ENCODE measurements around the gene TBXAS1. TPM values are rescaled to one million over a fixed set of nuclear protein-coding genes. Genes with fewer than 3 reads are reported as not detected.
A peak's percentile ranks its signal among the peaks of the same experiment; 100 is the strongest.
"Not testable (repeated sequence)": the region's sequence is repeated elsewhere in the genome, so short reads cannot be mapped to it uniquely, and the experiment has no call there.

TBXAS1 gene
- total RNA-seq, 1 donor from 2014 or later = 0.26 TPM

DNA sequence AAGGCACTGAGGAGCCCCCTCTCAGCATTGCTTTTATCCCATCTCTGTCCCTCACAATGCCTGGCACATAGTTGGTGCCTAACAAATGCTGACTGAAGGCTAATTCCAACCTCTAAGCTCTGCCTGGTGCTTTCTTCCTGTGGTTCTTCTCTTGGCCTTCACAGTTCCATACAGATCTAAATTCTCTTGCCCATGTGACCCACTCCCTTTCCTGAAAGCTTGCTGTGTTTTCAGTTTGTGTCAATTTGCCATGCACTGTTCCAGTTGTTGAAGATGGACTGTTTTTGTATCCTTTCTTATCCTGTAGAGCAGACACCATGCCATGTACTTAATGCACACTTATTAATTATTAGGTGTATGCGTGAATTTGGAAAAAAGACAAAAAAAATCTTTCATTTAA, 9.2 kb downstream of the TBXAS1 start:
- DNase-seq (ENCODE audit: low read depth) (no peak), FAIRE-seq (no peak)
- H3K27me3 ChIP-seq (ENCODE audit: control insufficient read depth, insufficient read depth, low read length) = no peaks in the 10 kb centered on the region
- H3K36me3 ChIP-seq (ENCODE audit: control insufficient read depth, insufficient read depth, low read length) = no peaks in the 10 kb centered on the region
- TF ChIP-seq, protein P1, sequence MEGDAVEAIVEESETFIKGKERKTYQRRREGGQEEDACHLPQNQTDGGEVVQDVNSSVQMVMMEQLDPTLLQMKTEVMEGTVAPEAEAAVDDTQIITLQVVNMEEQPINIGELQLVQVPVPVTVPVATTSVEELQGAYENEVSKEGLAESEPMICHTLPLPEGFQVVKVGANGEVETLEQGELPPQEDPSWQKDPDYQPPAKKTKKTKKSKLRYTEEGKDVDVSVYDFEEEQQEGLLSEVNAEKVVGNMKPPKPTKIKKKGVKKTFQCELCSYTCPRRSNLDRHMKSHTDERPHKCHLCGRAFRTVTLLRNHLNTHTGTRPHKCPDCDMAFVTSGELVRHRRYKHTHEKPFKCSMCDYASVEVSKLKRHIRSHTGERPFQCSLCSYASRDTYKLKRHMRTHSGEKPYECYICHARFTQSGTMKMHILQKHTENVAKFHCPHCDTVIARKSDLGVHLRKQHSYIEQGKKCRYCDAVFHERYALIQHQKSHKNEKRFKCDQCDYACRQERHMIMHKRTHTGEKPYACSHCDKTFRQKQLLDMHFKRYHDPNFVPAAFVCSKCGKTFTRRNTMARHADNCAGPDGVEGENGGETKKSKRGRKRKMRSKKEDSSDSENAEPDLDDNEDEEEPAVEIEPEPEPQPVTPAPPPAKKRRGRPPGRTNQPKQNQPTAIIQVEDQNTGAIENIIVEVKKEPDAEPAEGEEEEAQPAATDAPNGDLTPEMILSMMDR (IDR thresholded peaks at IDR 0.05; ENCODE audit: insufficient read depth, low read length, severe bottlenecking) = no peak
- no peak overlapping the region for H3K4me3 ChIP-seq (ENCODE audit: low read depth, low read length)

DNA sequence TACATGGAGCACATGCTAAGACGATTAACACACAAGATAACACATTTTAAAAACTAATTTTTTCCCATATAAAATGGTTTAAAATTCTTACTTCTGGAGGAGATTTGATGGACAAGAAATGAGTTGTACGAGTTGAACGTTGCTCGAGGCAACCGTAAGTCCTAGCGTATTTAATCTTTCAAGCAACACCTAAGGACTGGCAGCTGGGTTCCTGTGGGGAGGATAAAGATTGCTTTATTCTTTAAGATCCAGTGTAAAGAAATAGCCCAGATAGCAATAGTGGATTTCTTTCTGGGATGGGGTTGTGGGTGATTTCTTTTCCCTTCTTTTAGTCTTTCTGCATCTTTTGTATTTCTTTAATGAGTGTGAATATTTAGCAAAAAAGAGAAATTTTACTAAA, 9.8 kb downstream of the TBXAS1 start:
- FAIRE-seq = no peak
- H3K27me3 ChIP-seq (ENCODE audit: control insufficient read depth, insufficient read depth, low read length) = no peaks in the 10 kb centered on the region
- no peak for DNase-seq (ENCODE audit: low read depth)
- no peaks in the 10 kb centered on the region for H3K36me3 ChIP-seq (ENCODE audit: control insufficient read depth, insufficient read depth, low read length)
- TF ChIP-seq, protein P1 (IDR thresholded peaks at IDR 0.05; ENCODE audit: insufficient read depth, low read length, severe bottlenecking) = no peak
- H3K4me3 ChIP-seq (ENCODE audit: low read depth, low read length) = no peak overlapping the region

DNA sequence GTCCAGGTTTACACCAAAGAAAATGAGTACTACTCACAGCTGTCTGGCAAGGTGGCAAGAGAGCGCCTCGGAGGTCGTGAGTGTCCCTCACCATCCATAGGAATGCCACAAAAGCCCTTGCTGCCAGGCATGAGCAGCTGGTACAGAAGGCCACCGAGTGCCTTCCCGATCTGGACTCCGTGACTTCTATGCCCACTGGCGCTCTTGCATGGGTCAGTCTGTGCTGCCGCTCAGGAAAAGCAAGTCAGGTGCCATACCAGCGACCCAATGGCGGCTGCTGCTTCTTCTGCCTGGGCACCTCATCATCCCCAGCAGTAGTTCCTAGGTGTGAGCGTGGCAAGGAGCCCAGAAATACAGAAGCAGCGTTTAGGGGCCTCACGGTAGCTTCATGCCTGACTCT, 11.7 kb downstream of the TBXAS1 start:
- FAIRE-seq (no peak), DNase-seq (ENCODE audit: low read depth) (no peak)
- Histone ChIP-seq H3K27me3 (ENCODE audit: control insufficient read depth, insufficient read depth, low read length) (no peaks in the 10 kb centered on the region), H3K4me3 (ENCODE audit: low read depth, low read length) (no peak overlapping the region), H3K36me3 (ENCODE audit: control insufficient read depth, insufficient read depth, low read length) (no peaks in the 10 kb centered on the region)
- TF ChIP-seq, protein P1 (IDR thresholded peaks at IDR 0.05; ENCODE audit: insufficient read depth, low read length, severe bottlenecking) = no peak

DNA sequence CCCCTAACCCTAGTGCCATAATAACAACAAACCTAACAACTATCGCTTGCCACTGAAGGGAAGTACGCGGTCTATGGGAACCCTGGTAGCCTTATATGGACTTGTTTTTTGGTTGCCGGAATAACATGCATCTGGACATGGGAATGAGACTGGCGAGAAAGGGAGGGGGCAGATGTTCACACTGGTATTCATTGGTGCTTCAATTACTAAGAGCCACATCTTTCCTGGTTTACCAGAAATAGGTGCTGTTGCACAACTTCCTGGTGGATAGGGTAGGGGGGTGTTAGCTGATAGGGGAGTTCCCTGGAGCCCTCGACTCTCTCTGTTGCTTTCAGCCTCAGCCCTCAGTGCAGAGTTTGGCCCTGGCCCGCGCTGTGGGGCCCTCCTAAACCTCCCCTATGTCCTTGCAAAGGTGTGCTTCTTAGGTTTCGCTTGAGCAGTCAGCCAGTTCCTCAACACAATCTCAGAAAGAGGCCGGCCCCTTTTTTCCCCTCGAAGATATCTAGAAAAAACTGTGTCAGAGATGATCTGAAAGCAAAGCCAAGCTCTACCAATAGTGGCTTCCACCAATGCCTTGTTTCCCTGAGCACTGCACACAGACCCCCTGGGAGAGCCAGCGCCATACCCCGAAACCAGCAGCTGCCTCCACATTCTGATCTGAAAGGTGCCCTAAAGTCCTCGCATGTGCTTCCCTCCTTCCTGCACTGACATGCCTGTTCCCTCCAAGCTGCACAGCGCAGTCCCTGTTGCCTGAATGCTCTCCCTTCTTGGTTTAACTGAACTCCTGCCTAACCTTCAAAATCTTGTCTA, 13.5 kb downstream of the TBXAS1 start:
- FAIRE-seq (no peak), DNase-seq (ENCODE audit: low read depth) (peak; percentile 7)
- TF ChIP-seq, protein P1 (IDR thresholded peaks at IDR 0.05; ENCODE audit: insufficient read depth, low read length, severe bottlenecking) = no peak
- Histone ChIP-seq H3K27me3 (ENCODE audit: control insufficient read depth, insufficient read depth, low read length) (no peaks in the 10 kb centered on the region), H3K4me3 (ENCODE audit: low read depth, low read length) (no peak overlapping the region), H3K36me3 (ENCODE audit: control insufficient read depth, insufficient read depth, low read length) (no peaks in the 10 kb centered on the region)

DNA sequence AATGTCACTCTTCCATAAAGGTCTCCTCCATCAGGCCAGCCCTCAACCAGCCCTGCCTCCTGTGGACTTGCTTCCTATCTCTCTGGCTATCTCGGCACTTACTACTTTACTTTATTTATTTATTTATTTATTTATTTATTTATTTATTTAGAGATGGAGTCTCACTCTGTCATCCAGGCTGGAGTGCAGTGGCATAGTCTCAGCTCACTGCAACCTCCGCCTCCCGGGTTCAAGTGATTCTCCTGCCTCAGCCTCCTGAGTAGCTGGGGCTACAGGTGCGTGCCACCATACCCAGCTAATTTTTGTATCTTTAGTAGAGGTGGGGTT, 14.1 kb downstream of the TBXAS1 start:
- not testable (repeated sequence) for DNase-seq (ENCODE audit: low read depth); FAIRE-seq; H3K36me3 ChIP-seq (ENCODE audit: control insufficient read depth, insufficient read depth, low read length); H3K27me3 ChIP-seq (ENCODE audit: control insufficient read depth, insufficient read depth, low read length); H3K4me3 ChIP-seq (ENCODE audit: low read depth, low read length)

DNA sequence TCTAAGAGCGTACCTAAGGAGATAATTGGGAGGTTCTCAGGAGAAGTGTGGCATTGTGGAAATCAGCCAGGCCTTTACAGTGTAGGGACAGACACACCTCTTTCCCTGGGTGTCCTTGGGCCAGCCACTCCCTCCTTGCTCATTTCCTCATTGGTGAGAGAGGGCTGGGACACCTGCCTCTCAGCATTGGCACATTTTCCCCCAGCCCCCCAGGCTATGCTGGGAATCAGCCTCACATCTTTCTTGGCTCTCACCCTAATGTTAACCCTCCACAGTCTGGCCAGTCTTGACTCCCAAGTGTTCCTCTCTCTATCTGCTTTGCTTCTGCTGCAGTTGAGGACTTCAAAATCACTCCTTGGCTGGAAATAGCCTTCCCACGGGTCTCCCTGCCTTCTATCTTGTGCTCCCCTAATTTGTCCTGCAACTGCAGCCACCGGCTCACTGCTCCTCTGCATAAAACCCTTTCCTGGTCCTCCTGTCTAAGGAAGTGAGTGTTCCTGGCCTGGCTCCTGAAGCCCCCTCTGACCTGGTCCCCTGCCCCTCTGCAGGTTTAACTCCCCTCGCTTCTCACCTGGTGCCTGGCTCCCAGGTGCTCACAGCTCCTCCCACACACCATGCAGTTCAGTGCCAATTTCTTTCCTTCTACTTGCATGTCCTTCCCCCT, 15.8 kb downstream of the TBXAS1 start:
- Histone ChIP-seq H3K27me3 (ENCODE audit: control insufficient read depth, insufficient read depth, low read length) (no peaks in the 10 kb centered on the region), H3K4me3 (ENCODE audit: low read depth, low read length) (no peak overlapping the region), H3K36me3 (ENCODE audit: control insufficient read depth, insufficient read depth, low read length) (no peaks in the 10 kb centered on the region)
- DNase-seq (ENCODE audit: low read depth) = no peak
- TF ChIP-seq, protein P1 (IDR thresholded peaks at IDR 0.05; ENCODE audit: insufficient read depth, low read length, severe bottlenecking) = no peak
- FAIRE-seq = no peak

All from bronchial epithelial cell (primary cell).